Caco-2 (cell line): ENCODE data around the gene MYH6. TPM values are rescaled to one million over a fixed set of nuclear protein-coding genes. Genes with fewer than 3 reads are reported as not detected.

Experiments used
- BruUV-seq: library from RNA; stranded (reverse); fragments of 400-500 nt; replicated peaks from 2 replicates; lab custom pipeline; 2021; lab: Mats Ljungman, UMichigan
- CTCF ChIA-PET: fragments of 300-600 bp; sonication (Branson Sonifier 250); formaldehyde crosslinking; loops from one replicate; lab custom pipeline; 2022; ENCODE audit warnings: antibody characterized with exemption; lab: Charles Lee
- POLR2A ChIA-PET: fragments of 300-600 bp; sonication (Branson Sonifier 250); formaldehyde crosslinking; loops from one replicate; lab custom pipeline; 2022; ENCODE audit warnings: antibody characterized with exemption; lab: Charles Lee
- DNase-seq, 2 experiments: peaks; one replicate each; pipeline versions ENCODE4 v3.0.0 to v3.0.0-alpha.2; 2020 to 2022
- H3K27me3 ChIP-seq: replicated peaks from 2 replicates; pipeline ENCODE4 v1.6.0; 2011; ENCODE audit warnings: low read length; ENCODE audit not compliant: control insufficient read depth, insufficient read depth
- H3K36me3 ChIP-seq: 2 replicates; pipeline ENCODE4 v1.5.1; 2011; ENCODE audit warnings: low read length; ENCODE audit not compliant: control insufficient read depth, insufficient read depth
- H3K4me1 ChIP-seq: fragments of 250-450 bp; sonication (Bioruptor Pico); 2 replicates; pipeline ENCODE4 v1.5.1; 2020; ENCODE audit warnings: mild to moderate bottlenecking
- H3K4me3 ChIP-seq: 2 replicates; pipeline ENCODE4 v1.5.1; 2011; ENCODE audit warnings: low read depth, mild to moderate bottlenecking, control low read depth, low read length
- H3K9me3 ChIP-seq: fragments of 250-450 bp; sonication (Bioruptor Pico); 2 replicates; pipeline ENCODE4 v1.5.1; 2020; ENCODE audit warnings: mild to moderate bottlenecking, moderate library complexity
- H3K27ac Mint-ChIP-seq: one replicate; pipeline ENCODE4 v1.8.0; 2022; ENCODE audit warnings: mixed read lengths; ENCODE audit not compliant: unreplicated experiment
- H3K27me3 Mint-ChIP-seq: one replicate; pipeline ENCODE4 v1.8.0; 2022; ENCODE audit warnings: mixed read lengths; ENCODE audit not compliant: insufficient read depth, unreplicated experiment
- H3K36me3 Mint-ChIP-seq: one replicate; pipeline ENCODE4 v1.8.0; 2022; ENCODE audit warnings: mild to moderate bottlenecking, mixed read lengths; ENCODE audit not compliant: insufficient read depth, unreplicated experiment
- H3K4me1 Mint-ChIP-seq: one replicate; pipeline ENCODE4 v1.8.0; 2022; ENCODE audit warnings: low read depth, mixed read lengths; ENCODE audit not compliant: unreplicated experiment
- H3K4me3 Mint-ChIP-seq: one replicate; pipeline ENCODE4 v1.8.0; 2022; ENCODE audit warnings: mild to moderate bottlenecking, moderate library complexity, mixed read lengths; ENCODE audit not compliant: unreplicated experiment
- H3K9me3 Mint-ChIP-seq: one replicate; pipeline ENCODE4 v1.8.0; 2022; ENCODE audit warnings: mixed read lengths; ENCODE audit not compliant: unreplicated experiment
- CTCF ChIP-seq, 2 experiments: fragments of 200-600 bp in 1 of 2; IDR thresholded peaks; 1 replicate in 1 of 2; 2 replicates in 1 of 2; pipeline versions ENCODE4 v1.5.1 to v1.8.0; 2011 to 2022; ENCODE audit warnings: antibody characterized with exemption in 1 of 2, control low read depth in 1 of 2, inconsistent platforms in 1 of 2, low read depth in 1 of 2, low read length in 1 of 2, mild to moderate bottlenecking in 1 of 2, moderate library complexity in 1 of 2; ENCODE audit not compliant: insufficient read depth in 1 of 2, severe bottlenecking in 1 of 2, unreplicated experiment in 1 of 2
- intact Hi-C: fragments of 100-400 bp; cut with micrococcal nuclease; formaldehyde crosslinking; loops from one replicate; pipeline ENCODE4 v1.10.0; 2022; ENCODE audit not compliant: unreplicated experiment
- total RNA-seq: library from RNA; stranded (reverse); gene quantifications from 2 replicates; pipeline ENCODE4 v1.2.3, GENCODE V29; 2022

MYH6 gene
- total RNA-seq, 1 experiment from 2014 or later, result not detected

GRCh38 chr14:23452237-23452636 is 44.2 kb upstream of the MYH6 start:
- Mint-ChIP-seq H3K9me3 (no peaks in the 10 kb centered on the region), H3K27ac (no peak overlapping the region), H3K4me1 (peaks cover 9% of the 10 kb centered on the region), H3K27me3 (no peaks in the 10 kb centered on the region), H3K36me3 (no peaks in the 10 kb centered on the region), H3K4me3 (no peak overlapping the region)
- intact Hi-C loops, result no loop called here
- Histone ChIP-seq H3K9me3 (no peaks in the 10 kb centered on the region), H3K36me3 (no peaks in the 10 kb centered on the region), H3K4me3 (no peak overlapping the region), H3K4me1 (peaks cover 3% of the 10 kb centered on the region), H3K27me3 (no peaks in the 10 kb centered on the region)
- no peak for DNase-seq
- ChIA-PET CTCF (no interaction called here), POLR2A (no interaction called here)
- no TSS peak for BruUV-seq
- TF ChIP-seq CTCF (IDR thresholded peaks at IDR 0.05; ENCODE audit: insufficient read depth in 1 of 2, low read depth in 1 of 2, low read length in 1 of 2, severe bottlenecking in 1 of 2, unreplicated experiment in 1 of 2), result no peak

- Histone ChIP-seq H3K9me3 (no peaks in the 10 kb centered on the region), H3K4me3 (no peak overlapping the region), H3K27me3 (no peaks in the 10 kb centered on the region), H3K4me1 (no peaks in the 10 kb centered on the region), H3K36me3 (no peaks in the 10 kb centered on the region)
- CTCF ChIA-PET, result no interaction called here
- intact Hi-C loops, result no loop called here
- Mint-ChIP-seq H3K27ac (no peak overlapping the region), H3K36me3 (no peaks in the 10 kb centered on the region), H3K27me3 (no peaks in the 10 kb centered on the region), H3K4me3 (no peak overlapping the region), H3K4me1 (peaks cover 9% of the 10 kb centered on the region), H3K9me3 (no peaks in the 10 kb centered on the region)
- no peak for TF ChIP-seq CTCF (IDR thresholded peaks at IDR 0.05; ENCODE audit: insufficient read depth in 1 of 2, low read depth in 1 of 2, low read length in 1 of 2, severe bottlenecking in 1 of 2, unreplicated experiment in 1 of 2)
- no peak for DNase-seq
- POLR2A ChIA-PET, result no interaction called here
- BruUV-seq, result no TSS peak
Measured at GRCh38 chr14:23450379-23450778, 42.3 kb upstream of the MYH6 start.

- Mint-ChIP-seq H3K9me3 (no peaks in the 10 kb centered on the region), H3K4me3 (no peak overlapping the region), H3K27ac (no peak overlapping the region), H3K4me1 (peaks cover 9% of the 10 kb centered on the region), H3K27me3 (peaks cover 3% of the 10 kb centered on the region), H3K36me3 (no peaks in the 10 kb centered on the region)
- Histone ChIP-seq H3K9me3 (no peaks in the 10 kb centered on the region), H3K4me3 (no peak overlapping the region), H3K4me1 (no peaks in the 10 kb centered on the region), H3K36me3 (no peaks in the 10 kb centered on the region), H3K27me3 (no peaks in the 10 kb centered on the region)
- ChIA-PET CTCF (no interaction called here), POLR2A (no interaction called here)
- intact Hi-C loops, result no loop called here
- no peak for TF ChIP-seq CTCF (IDR thresholded peaks at IDR 0.05; ENCODE audit: insufficient read depth in 1 of 2, low read depth in 1 of 2, low read length in 1 of 2, severe bottlenecking in 1 of 2, unreplicated experiment in 1 of 2)
- DNase-seq, result no peak
- no TSS peak for BruUV-seq
Measured at GRCh38 chr14:23449314-23449713, 41.2 kb upstream of the MYH6 start.
